Measurements from ENCODE around the gene PRR36. TPM values are rescaled to one million over a fixed set of nuclear protein-coding genes. Genes with fewer than 3 reads are reported as not detected.

Gene PRR36
- total RNA-seq, 1 donor: not detected

- Histone ChIP-seq H3K4me1 (ENCODE audit: insufficient read depth, low read length) (peaks cover 11% of the 10 kb centered on the region), H3K4me2 (ENCODE audit: insufficient read depth, low read length) (peak within 1 kb of the TSS; percentile 92), H3K27ac (ENCODE audit: low read depth, low read length) (peak within 1 kb of the TSS; percentile 58), H3K79me2 (ENCODE audit: insufficient read depth, low read length) (peaks cover 12% of the 10 kb centered on the region), H4K20me1 (ENCODE audit: insufficient read depth, low read length) (no peaks in the 10 kb centered on the region), H3K4me3 (ENCODE audit: insufficient read depth, low read length) (peak within 1 kb of the TSS; percentile 86), H2AFZ (ENCODE audit: low read length) (peak within 1 kb of the TSS; percentile 78), H3K36me3 (ENCODE audit: insufficient read depth, low read length) (no peaks in the 10 kb centered on the region), H3K9me3 (ENCODE audit: low read depth, low read length) (no peaks in the 10 kb centered on the region), H3K27me3 (ENCODE audit: insufficient read depth, low read length) (no peaks in the 10 kb centered on the region)
- peak; percentile 99 for DNase-seq (ENCODE audit: insufficient read length, low spot score, missing footprints)
- TF ChIP-seq CTCF (IDR thresholded peaks at IDR 0.05; ENCODE audit: extremely low read depth, low read depth, low read length): no peak
Observed at GRCh38 chr19:7888145-7888825, 14.1 kb upstream of the PRR36 start, which contains the start of gene LRRC8E. Gene LRRC8E (plus strand): TSS chr19:7888510. CDS start chr19:7895604, 7,094 bp downstream.

- H3K4me2 ChIP-seq (ENCODE audit: insufficient read depth, low read length): peak overlapping the region; percentile 92
- no peaks in the 10 kb centered on the region for H4K20me1 ChIP-seq (ENCODE audit: insufficient read depth, low read length)
- H3K27ac ChIP-seq (ENCODE audit: low read depth, low read length): no peak overlapping the region
- TF ChIP-seq CTCF (IDR thresholded peaks at IDR 0.05; ENCODE audit: extremely low read depth, low read depth, low read length): no peak
- H3K79me2 ChIP-seq (ENCODE audit: insufficient read depth, low read length): peaks cover 12% of the 10 kb centered on the region
- no peaks in the 10 kb centered on the region for H3K9me3 ChIP-seq (ENCODE audit: low read depth, low read length)
- H2AFZ ChIP-seq (ENCODE audit: low read length): peak overlapping the region; percentile 26
- peaks cover 11% of the 10 kb centered on the region for H3K4me1 ChIP-seq (ENCODE audit: insufficient read depth, low read length)
- H3K27me3 ChIP-seq (ENCODE audit: insufficient read depth, low read length): no peaks in the 10 kb centered on the region
- H3K4me3 ChIP-seq (ENCODE audit: insufficient read depth, low read length): peak overlapping the region; percentile 86
- no peaks in the 10 kb centered on the region for H3K36me3 ChIP-seq (ENCODE audit: insufficient read depth, low read length)
- DNase-seq (ENCODE audit: insufficient read length, low spot score, missing footprints): peak; percentile 17
Observed at GRCh38 chr19:7887408-7888144, 13.4 kb upstream of the PRR36 start.

- Histone ChIP-seq H3K27me3 (ENCODE audit: insufficient read depth, low read length) (no peaks in the 10 kb centered on the region), H3K27ac (ENCODE audit: low read depth, low read length) (no peak overlapping the region), H3K36me3 (ENCODE audit: insufficient read depth, low read length) (no peaks in the 10 kb centered on the region), H3K4me2 (ENCODE audit: insufficient read depth, low read length) (no peak overlapping the region), H3K4me1 (ENCODE audit: insufficient read depth, low read length) (peaks cover 4% of the 10 kb centered on the region), H3K9me3 (ENCODE audit: low read depth, low read length) (no peaks in the 10 kb centered on the region), H3K79me2 (ENCODE audit: insufficient read depth, low read length) (peaks cover 11% of the 10 kb centered on the region), H2AFZ (ENCODE audit: low read length) (no peak overlapping the region), H3K4me3 (ENCODE audit: insufficient read depth, low read length) (no peak overlapping the region), H4K20me1 (ENCODE audit: insufficient read depth, low read length) (no peaks in the 10 kb centered on the region)
- no peak for TF ChIP-seq CTCF (IDR thresholded peaks at IDR 0.05; ENCODE audit: extremely low read depth, low read depth, low read length)
- peak; percentile 25 for DNase-seq (ENCODE audit: insufficient read length, low spot score, missing footprints)
Observed at GRCh38 chr19:7885818-7886217, 11.6 kb upstream of the PRR36 start.
